HepG2 (cell line): Measurements from ENCODE around the gene SLC5A10. TPM values are rescaled to one million over a fixed set of nuclear protein-coding genes. Genes with fewer than 3 reads are reported as not detected.

Experiments used
- AKAP8 ChIP-seq: sonication (generic); formaldehyde crosslinking; IDR thresholded peaks from 2 replicates; pipeline ENCODE4 v1.5.1; 2020; ENCODE audit warnings: mild to moderate bottlenecking, missing genetic modification reagents
- ELF3 ChIP-seq: IDR thresholded peaks from 2 replicates; pipeline ENCODE4 v1.6.1; 2016; ENCODE audit warnings: missing genetic modification reagents, missing compliant biosample characterization
- EZH2 ChIP-seq: conservative IDR thresholded peaks from 2 replicates; pipeline ENCODE4 v1.6.1; 2012; ENCODE audit warnings: mild to moderate bottlenecking, low read depth, low read length, moderate library complexity
- FLYWCH1 ChIP-seq: sonication (generic); formaldehyde crosslinking; IDR thresholded peaks from 2 replicates; pipeline ENCODE4 v1.8.1; 2023; ENCODE audit warnings: mild to moderate bottlenecking, missing genetic modification reagents
- HNF4A ChIP-seq: sonication (generic); formaldehyde crosslinking; IDR thresholded peaks from 2 replicates; pipeline ENCODE4 v1.4.0; 2020; ENCODE audit warnings: missing genetic modification reagents
- MIXL1 ChIP-seq: IDR thresholded peaks from 2 replicates; pipeline ENCODE4 v1.6.1; 2016
- NRL ChIP-seq: sonication (generic); formaldehyde crosslinking; IDR thresholded peaks from 2 replicates; pipeline ENCODE4 v1.5.0; 2020; ENCODE audit warnings: missing genetic modification reagents, mild to moderate bottlenecking, moderate library complexity, borderline replicate concordance
- POLR2G ChIP-seq: fragments of 200-400 bp; formaldehyde crosslinking; IDR thresholded peaks from 2 replicates; pipeline ENCODE4 v1.6.1; 2018; ENCODE audit warnings: mild to moderate bottlenecking, low read depth, low read length, moderate library complexity
- SMARCC2 ChIP-seq: fragments of 450-650 bp; IDR thresholded peaks from 2 replicates; pipeline ENCODE4 v1.6.1; 2017; ENCODE audit warnings: antibody characterized with exemption, mild to moderate bottlenecking
- TBX3 ChIP-seq: fragments of 450-650 bp; IDR thresholded peaks from 2 replicates; pipeline ENCODE4 v1.6.1; 2017; ENCODE audit warnings: antibody characterized with exemption, mild to moderate bottlenecking, inconsistent platforms, borderline replicate concordance
- ZNF431 ChIP-seq: sonication (generic); formaldehyde crosslinking; IDR thresholded peaks from 2 replicates; pipeline ENCODE4 v1.9.0; 2022; ENCODE audit warnings: missing genetic modification reagents, low read depth, mild to moderate bottlenecking, borderline replicate concordance
- polyA plus RNA-seq, 8 experiments: library from polyadenylated mRNA; depleted of rRNA in 3 of 8; stranded (reverse) in 7 of 8; unstranded in 1 of 8; fragments of >200 nt; fragmentation: Illumina TruSeq in 4 of 8; extraction: Trizol in 4 of 8; gene quantifications; 2 replicates each; pipeline versions ENCODE4 v1.2.1 to v1.2.3, GENCODE V29; 2011 to 2016; ENCODE audit warnings: low read depth in 4 of 8, missing spikeins in 1 of 8, mixed read lengths in 1 of 8; ENCODE audit not compliant: insufficient read depth in 1 of 8
- total RNA-seq, 5 experiments: library from RNA; depleted of rRNA; stranded (reverse); fragments of >200 nt; fragmentation: Illumina TruSeq; extraction: Trizol; gene quantifications; 2 replicates each; pipeline ENCODE4 v1.2.3, GENCODE V29; 2016; ENCODE audit warnings: low read depth in 1 of 5
- TF ChIP-seq, protein P1 (sequence below): IDR thresholded peaks from 2 replicates; pipeline ENCODE4 v1.6.1; 2016
- TF ChIP-seq, protein P2 (sequence below): sonication (generic); formaldehyde crosslinking; IDR thresholded peaks from 2 replicates; pipeline ENCODE4 v1.4.0; 2020; ENCODE audit warnings: mild to moderate bottlenecking, missing genetic modification reagents
- TF ChIP-seq, protein P3 (sequence below), 2 experiments: sonication (generic) in 1 of 2; formaldehyde crosslinking in 1 of 2; IDR thresholded peaks; 2 replicates each; pipeline versions ENCODE4 v1.4.0 to v1.6.1; 2016 to 2020; ENCODE audit warnings: borderline replicate concordance in 1 of 2, low read depth in 1 of 2, mild to moderate bottlenecking in 1 of 2, missing genetic modification reagents in 1 of 2
- TF ChIP-seq, protein P4 (sequence below): sonication (generic); formaldehyde crosslinking; IDR thresholded peaks from 2 replicates; pipeline ENCODE4 v1.8.1; 2023; ENCODE audit warnings: mild to moderate bottlenecking, inconsistent platforms, moderate library complexity, missing genetic modification reagents, borderline replicate concordance
- TF ChIP-seq, protein P5 (sequence below): sonication (generic); formaldehyde crosslinking; IDR thresholded peaks from 2 replicates; pipeline ENCODE4 v1.5.1; 2020; ENCODE audit warnings: missing genetic modification reagents, mild to moderate bottlenecking, borderline replicate concordance

The SLC5A10 gene
- total and polyA plus RNA-seq, 2 of the 13 experiments (the other 11 are each of a cell fraction or from before 2014, with no cell fraction given): 0.05 TPM; not detected in 1

DNA sequence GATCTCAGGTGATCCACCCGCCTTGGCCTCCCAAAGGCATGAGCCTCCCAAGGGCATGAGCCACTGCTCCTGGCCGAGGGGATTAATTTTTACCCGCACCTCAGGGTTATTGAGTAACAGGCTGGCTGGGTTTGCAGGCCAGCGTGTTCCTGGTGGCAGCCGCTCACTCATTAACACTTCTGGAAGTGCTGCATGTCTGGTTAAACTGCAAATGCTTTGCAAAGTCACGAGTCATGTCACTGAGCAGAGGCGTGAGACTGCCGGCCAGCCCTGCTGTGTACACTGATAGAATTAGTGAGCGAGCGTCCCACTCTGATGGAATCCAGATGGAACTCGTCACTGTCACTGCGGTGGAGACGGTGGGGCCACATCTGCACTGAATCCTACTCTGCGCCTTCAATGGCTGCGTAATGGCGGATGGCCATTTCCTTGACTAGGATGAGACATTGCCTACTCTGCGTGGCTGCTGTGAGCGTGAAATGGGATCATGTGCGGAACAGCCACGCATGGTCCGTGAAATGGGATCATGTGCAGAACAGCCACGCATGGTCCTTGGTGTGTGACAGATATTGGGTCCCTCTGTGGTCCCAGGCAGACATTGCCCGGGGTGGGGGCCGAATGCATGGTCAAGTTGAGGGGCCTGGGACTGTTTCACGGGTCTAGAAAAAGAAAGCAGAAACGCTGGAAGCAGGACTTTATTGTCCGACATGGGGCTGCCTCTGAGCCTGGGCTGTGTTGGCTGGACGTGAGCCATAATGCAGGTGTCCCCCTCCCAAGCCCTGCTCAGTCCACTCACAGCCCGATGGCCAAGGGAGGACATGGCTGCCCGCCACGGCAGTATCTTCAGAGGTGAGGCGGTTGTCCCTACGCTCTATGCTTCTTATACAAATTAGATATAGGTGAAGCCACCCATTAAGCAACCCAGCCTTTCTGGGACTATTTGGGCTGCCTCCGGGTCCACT, 740 bp upstream of the SLC5A10 start (continued):
- TF ChIP-seq, protein P1, sequence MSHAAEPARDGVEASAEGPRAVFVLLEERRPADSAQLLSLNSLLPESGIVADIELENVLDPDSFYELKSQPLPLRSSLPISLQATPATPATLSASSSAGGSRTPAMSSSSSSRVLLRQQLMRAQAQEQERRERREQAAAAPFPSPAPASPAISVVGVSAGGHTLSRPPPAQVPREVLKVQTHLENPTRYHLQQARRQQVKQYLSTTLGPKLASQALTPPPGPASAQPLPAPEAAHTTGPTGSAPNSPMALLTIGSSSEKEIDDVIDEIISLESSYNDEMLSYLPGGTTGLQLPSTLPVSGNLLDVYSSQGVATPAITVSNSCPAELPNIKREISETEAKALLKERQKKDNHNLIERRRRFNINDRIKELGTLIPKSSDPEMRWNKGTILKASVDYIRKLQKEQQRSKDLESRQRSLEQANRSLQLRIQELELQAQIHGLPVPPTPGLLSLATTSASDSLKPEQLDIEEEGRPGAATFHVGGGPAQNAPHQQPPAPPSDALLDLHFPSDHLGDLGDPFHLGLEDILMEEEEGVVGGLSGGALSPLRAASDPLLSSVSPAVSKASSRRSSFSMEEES (CRISPR knock-in tag): no peak
- TF ChIP-seq POLR2G (no peak), EZH2 (no peak), SMARCC2 (no peak), AKAP8 (CRISPR knock-in tag) (no peak), ZNF431 (CRISPR knock-in tag) (no peak), ELF3 (no peak), TBX3 (peak; percentile 54; the same call in 1 of the 2 replicates), FLYWCH1 (CRISPR knock-in tag) (no peak), NRL (no peak), HNF4A (CRISPR knock-in tag) (no peak), MIXL1 (CRISPR knock-in tag) (0 out of 2 replicates have a peak, but pooled peaks have one; percentile 41)
- TF ChIP-seq, protein P2, sequence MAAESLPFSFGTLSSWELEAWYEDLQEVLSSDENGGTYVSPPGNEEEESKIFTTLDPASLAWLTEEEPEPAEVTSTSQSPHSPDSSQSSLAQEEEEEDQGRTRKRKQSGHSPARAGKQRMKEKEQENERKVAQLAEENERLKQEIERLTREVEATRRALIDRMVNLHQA (CRISPR knock-in tag): no peak
- TF ChIP-seq, protein P3, sequence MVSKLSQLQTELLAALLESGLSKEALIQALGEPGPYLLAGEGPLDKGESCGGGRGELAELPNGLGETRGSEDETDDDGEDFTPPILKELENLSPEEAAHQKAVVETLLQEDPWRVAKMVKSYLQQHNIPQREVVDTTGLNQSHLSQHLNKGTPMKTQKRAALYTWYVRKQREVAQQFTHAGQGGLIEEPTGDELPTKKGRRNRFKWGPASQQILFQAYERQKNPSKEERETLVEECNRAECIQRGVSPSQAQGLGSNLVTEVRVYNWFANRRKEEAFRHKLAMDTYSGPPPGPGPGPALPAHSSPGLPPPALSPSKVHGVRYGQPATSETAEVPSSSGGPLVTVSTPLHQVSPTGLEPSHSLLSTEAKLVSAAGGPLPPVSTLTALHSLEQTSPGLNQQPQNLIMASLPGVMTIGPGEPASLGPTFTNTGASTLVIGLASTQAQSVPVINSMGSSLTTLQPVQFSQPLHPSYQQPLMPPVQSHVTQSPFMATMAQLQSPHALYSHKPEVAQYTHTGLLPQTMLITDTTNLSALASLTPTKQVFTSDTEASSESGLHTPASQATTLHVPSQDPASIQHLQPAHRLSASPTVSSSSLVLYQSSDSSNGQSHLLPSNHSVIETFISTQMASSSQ (IDR thresholded peaks at IDR 0.05; ENCODE audit: low read depth): no peak
- TF ChIP-seq, protein P3 (CRISPR knock-in tag; IDR thresholded peaks at IDR 0.05; ENCODE audit: borderline replicate concordance): no peak
- TF ChIP-seq, protein P4, sequence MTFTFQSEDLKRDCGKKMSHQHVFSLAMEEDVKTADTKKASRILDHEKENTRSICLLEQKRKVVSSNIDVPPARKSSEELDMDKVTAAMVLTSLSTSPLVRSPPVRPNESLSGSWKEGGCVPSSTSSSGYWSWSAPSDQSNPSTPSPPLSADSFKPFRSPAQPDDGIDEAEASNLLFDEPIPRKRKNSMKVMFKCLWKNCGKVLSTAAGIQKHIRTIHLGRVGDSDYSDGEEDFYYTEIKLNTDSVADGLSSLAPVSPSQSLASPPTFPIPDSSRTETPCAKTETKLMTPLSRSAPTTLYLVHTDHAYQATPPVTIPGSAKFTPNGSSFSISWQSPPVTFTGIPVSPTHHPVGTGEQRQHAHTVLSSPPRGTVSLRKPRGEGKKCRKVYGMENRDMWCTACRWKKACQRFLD: no peak
- TF ChIP-seq, protein P5, sequence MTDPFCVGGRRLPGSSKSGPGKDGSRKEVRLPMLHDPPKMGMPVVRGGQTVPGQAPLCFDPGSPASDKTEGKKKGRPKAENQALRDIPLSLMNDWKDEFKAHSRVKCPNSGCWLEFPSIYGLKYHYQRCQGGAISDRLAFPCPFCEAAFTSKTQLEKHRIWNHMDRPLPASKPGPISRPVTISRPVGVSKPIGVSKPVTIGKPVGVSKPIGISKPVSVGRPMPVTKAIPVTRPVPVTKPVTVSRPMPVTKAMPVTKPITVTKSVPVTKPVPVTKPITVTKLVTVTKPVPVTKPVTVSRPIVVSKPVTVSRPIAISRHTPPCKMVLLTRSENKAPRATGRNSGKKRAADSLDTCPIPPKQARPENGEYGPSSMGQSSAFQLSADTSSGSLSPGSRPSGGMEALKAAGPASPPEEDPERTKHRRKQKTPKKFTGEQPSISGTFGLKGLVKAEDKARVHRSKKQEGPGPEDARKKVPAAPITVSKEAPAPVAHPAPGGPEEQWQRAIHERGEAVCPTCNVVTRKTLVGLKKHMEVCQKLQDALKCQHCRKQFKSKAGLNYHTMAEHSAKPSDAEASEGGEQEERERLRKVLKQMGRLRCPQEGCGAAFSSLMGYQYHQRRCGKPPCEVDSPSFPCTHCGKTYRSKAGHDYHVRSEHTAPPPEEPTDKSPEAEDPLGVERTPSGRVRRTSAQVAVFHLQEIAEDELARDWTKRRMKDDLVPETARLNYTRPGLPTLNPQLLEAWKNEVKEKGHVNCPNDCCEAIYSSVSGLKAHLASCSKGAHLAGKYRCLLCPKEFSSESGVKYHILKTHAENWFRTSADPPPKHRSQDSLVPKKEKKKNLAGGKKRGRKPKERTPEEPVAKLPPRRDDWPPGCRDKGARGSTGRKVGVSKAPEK: no peak
